ENCODE results near the gene PSMA7.
A peak's percentile ranks its signal among the peaks of the same experiment; 100 is the strongest.

Gene PSMA7

DNA sequence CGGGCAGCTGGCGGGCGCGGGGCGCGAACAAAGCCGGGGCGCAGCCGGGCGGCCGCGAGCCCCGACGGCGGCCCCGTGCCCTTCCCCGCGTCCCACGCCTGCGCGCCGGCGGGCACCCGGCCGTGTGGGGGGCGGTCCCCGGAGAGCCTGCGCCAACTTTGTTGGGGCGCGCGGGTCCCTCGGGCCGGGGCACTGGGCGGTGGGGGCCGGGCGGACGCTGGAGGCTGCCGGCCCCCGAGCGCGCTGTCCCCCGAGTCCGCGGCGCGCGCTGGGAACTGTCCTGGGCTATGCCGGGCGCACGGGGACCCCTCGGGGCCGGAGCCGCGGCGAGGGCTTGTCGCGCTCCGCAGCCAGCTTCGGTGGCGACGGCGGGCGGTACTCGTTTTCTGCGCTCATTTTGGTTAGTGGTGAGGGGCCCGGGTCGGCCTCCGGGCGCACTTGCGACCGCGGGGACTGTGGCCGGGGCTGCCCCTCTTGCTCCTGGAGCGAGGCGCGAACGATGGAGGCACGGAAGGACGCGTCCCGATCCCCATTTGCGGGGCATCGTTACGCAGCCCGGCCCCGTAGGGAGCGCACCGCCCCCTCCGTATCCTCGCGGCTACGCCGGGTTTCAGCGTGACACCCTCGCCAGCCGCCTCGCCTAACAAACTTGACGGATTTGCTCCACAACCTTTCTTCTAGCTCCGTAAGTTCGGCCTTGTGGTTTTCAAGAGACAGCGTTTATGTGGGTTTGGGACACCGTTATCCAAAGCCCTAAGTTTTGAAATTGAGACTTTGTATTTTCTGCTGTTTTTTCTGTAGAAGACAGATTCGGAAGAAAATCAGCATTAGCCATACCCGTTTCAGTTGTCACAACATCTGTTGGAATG lies 997 bp upstream of the PSMA7 start:
- Histone ChIP-seq H3K4me1 (ENCODE audit: control insufficient read depth, insufficient read depth, low read length) (peaks cover 49% of the 10 kb centered on the region), H3K27me3 (ENCODE audit: control insufficient read depth in 1 of 2, insufficient read depth in 2 of 2, low read length in 2 of 2) (no peaks in the 10 kb centered on the region), H3K9ac (ENCODE audit: low read length in 2 of 2) (peak overlapping the region; percentile 49 to 68), H3K27ac (ENCODE audit: low read length) (peak overlapping the region; percentile 80), H3K4me3 (ENCODE audit: low read length in 2 of 2) (peak overlapping the region; percentile 74 to 80), H3K36me3 (ENCODE audit: control insufficient read depth in 2 of 2, insufficient read depth in 2 of 2, low read length in 2 of 2) (peaks cover 10 to 12% of the 10 kb centered on the region in 2 donors), H3K9me3 (ENCODE audit: control insufficient read depth in 2 of 2, low read length in 2 of 2) (no peaks in the 10 kb centered on the region)

DNA sequence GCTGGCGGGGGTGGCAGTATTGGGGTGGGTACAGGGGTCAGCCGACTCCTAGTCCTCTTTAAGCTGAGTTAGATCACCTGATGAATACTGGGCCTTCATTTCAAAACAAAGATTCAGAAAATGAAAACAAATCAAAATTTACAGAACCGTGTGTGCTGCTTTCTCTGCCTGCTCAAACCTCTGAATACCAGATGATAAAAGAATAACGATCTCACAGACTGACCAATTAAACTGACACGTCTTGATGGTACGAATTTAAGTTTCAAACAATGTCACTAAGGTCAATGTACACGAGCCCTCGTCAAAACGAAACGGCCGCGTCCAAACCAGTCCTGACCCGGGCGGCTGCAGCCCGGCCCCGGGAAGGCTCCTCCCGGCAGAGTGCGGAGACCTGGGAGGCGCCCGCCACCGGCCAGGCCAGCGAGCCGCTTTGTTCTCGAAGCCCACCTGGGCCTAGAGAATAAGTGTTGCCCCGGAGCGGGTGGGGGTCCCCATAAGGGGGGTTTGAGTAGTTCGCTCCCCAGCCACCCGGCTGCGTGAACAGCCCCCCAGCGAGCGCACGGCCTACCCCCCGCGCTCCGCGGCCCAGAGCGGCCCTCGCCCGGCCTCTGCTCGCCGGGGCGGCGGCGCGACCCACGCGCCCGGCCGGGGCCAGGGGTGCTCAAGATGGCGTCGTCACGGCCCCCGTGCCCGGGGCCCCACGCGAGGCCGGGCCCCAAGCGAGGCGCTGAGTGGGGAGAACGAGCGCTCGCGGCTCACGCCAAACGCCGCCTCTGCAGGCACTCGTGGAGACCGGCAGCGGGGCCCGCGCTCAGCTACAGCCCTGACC lies 728 bp downstream of the PSMA7 start:
- Histone ChIP-seq H3K27ac (ENCODE audit: low read length) (peak overlapping the region; percentile 46), H3K36me3 (ENCODE audit: control insufficient read depth in 2 of 2, insufficient read depth in 2 of 2, low read length in 2 of 2) (peaks cover 24 to 27% of the 10 kb centered on the region in 2 donors), H3K9me3 (ENCODE audit: control insufficient read depth in 2 of 2, low read length in 2 of 2) (no peaks in the 10 kb centered on the region), H3K9ac (ENCODE audit: low read length in 2 of 2) (peak overlapping the region; percentile 63 to 76), H3K4me3 (ENCODE audit: low read length in 2 of 2) (peak overlapping the region; percentile 67 to 80), H3K27me3 (ENCODE audit: control insufficient read depth in 1 of 2, insufficient read depth in 2 of 2, low read length in 2 of 2) (no peaks in the 10 kb centered on the region), H3K4me1 (ENCODE audit: control insufficient read depth, insufficient read depth, low read length) (peaks cover 43% of the 10 kb centered on the region)

DNA sequence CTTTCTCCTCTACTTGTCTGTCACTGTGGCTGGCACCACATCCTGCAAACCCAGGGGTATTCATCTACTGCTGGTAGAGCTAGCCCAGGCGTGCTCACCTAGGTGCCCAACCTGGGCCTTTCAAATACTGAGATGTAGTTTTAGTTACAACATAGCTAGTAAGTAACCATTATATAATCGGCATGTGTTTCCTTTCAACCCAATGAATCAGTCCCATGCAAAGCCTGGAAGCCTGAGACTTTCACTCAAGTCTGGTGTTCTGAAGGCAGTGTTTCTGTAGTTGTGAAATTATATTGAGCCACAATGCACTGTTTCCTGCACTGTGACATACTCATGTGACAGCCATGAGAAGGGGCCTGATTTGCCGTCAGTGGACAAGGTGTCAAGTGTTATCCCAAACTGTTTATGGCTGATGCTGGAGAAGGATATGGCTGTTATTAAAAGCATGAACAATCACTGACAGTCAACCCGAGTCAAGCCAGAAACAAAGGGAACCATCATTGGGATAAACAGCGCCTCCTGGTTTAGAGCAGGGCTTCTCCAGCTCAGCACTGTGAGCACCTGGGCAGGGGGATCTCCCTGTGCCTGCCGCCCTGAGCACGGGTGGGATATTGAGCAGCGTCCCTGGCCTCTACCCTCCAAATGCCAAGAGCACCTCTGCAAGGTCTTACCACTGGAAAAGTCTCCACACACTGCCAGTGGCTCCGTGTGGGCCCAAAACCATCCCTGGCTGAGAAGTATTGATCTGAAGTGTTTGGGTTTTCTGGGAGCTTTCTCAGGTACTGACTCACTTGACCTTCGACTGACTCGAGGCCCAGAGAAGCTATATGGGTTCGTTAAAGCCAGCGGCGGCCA lies 1.6 kb downstream of the PSMA7 start:
- Histone ChIP-seq H3K4me1 (ENCODE audit: control insufficient read depth, insufficient read depth, low read length) (peaks cover 39% of the 10 kb centered on the region), H3K9me3 (ENCODE audit: control insufficient read depth in 2 of 2, low read length in 2 of 2) (no peaks in the 10 kb centered on the region), H3K9ac (ENCODE audit: low read length in 2 of 2) (peak overlapping the region; percentile 63 to 76), H3K27ac (ENCODE audit: low read length) (peak overlapping the region; percentile 46), H3K4me3 (ENCODE audit: low read length in 2 of 2) (peak overlapping the region; percentile 67 to 80), H3K27me3 (ENCODE audit: control insufficient read depth in 1 of 2, insufficient read depth in 2 of 2, low read length in 2 of 2) (no peaks in the 10 kb centered on the region), H3K36me3 (ENCODE audit: control insufficient read depth in 2 of 2, insufficient read depth in 2 of 2, low read length in 2 of 2) (peaks cover 31 to 33% of the 10 kb centered on the region in 2 donors)

DNA sequence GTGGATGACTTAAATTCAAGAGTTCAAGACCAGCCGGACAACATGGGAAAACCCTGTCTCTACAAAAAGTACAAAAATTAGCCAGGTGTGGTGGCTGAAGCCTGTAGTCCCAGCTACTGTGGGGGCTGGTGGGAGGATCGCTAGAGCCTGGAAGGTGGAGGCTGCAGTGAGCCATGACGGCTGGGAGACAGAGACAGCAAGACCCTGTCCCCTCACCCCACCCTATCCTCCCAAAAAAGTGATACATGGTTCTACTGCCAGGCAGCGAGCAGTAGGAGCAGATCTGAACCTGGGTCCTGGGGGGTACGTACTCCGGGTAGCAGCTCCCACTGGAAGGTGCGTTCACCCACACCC lies 2.2 kb downstream of the PSMA7 start:
- peak overlapping the region; percentile 46 for H3K27ac ChIP-seq (ENCODE audit: low read length)

DNA sequence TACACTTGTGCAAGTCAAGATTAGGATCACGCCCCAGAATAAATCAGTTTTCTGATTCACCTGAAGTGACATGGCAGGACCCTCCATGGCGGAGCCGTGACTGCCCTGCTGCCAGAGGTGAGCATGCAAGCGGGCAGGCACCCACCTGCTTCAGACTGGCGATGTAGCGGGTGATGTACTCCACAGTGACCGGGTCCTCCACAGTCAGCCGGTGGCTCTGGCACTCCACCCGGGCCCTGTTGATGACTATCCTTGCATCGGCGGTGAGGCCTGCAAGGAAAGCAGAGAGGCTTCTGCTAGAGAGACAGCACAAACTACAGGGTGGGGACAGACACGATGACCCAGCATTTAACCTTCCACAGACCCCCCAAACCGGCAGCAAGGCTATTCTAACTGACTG lies 3.6 kb downstream of the PSMA7 start:
- Histone ChIP-seq H3K27ac (ENCODE audit: low read length) (no peak overlapping the region), H3K9ac (ENCODE audit: low read length in 2 of 2) (no peak overlapping the region), H3K36me3 (ENCODE audit: control insufficient read depth in 2 of 2, insufficient read depth in 2 of 2, low read length in 2 of 2) (peaks cover 42 to 46% of the 10 kb centered on the region in 2 donors), H3K4me3 (ENCODE audit: low read length in 2 of 2) (no peak overlapping the region), H3K4me1 (ENCODE audit: control insufficient read depth, insufficient read depth, low read length) (peaks cover 27% of the 10 kb centered on the region), H3K27me3 (ENCODE audit: control insufficient read depth in 1 of 2, insufficient read depth in 2 of 2, low read length in 2 of 2) (no peaks in the 10 kb centered on the region), H3K9me3 (ENCODE audit: control insufficient read depth in 2 of 2, low read length in 2 of 2) (no peaks in the 10 kb centered on the region)

More for the DNA sequence above, 2.2 kb downstream of the PSMA7 start:
- Histone ChIP-seq H3K9me3 (ENCODE audit: control insufficient read depth in 2 of 2, low read length in 2 of 2) (no peaks in the 10 kb centered on the region), H3K9ac (ENCODE audit: low read length in 2 of 2) (peak overlapping the region in 1 of 2 donors; percentile 63), H3K4me1 (ENCODE audit: control insufficient read depth, insufficient read depth, low read length) (peaks cover 38% of the 10 kb centered on the region), H3K27me3 (ENCODE audit: control insufficient read depth in 1 of 2, insufficient read depth in 2 of 2, low read length in 2 of 2) (no peaks in the 10 kb centered on the region), H3K36me3 (ENCODE audit: control insufficient read depth in 2 of 2, insufficient read depth in 2 of 2, low read length in 2 of 2) (peaks cover 34 to 38% of the 10 kb centered on the region in 2 donors), H3K4me3 (ENCODE audit: low read length in 2 of 2) (peak overlapping the region in 1 of 2 donors; percentile 80)

DNA sequence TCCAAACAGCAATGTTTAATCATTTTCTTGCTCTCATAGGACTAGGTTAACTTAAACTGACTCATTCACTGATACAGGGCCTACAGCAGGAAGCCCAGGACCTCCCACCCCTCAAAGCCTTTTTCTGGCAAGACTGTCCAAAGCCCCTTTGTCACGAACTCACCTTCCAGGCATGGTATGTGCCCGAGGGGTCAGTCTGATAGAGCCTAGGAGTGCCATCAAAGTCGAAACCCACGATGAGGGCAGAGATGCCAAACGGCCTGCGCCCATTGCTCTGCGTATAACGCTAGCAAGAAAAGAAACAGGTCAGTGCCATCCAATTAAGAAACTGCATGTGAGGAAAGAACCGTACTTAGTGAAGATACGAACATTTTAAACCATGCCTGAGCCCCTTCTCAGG lies 4.3 kb downstream of the PSMA7 start:
- Histone ChIP-seq H3K4me3 (ENCODE audit: low read length in 2 of 2) (no peak overlapping the region), H3K9me3 (ENCODE audit: control insufficient read depth in 2 of 2, low read length in 2 of 2) (no peaks in the 10 kb centered on the region), H3K27ac (ENCODE audit: low read length) (no peak overlapping the region), H3K9ac (ENCODE audit: low read length in 2 of 2) (no peak overlapping the region), H3K36me3 (ENCODE audit: control insufficient read depth in 2 of 2, insufficient read depth in 2 of 2, low read length in 2 of 2) (peaks cover 47 to 49% of the 10 kb centered on the region in 2 donors), H3K4me1 (ENCODE audit: control insufficient read depth, insufficient read depth, low read length) (peaks cover 26% of the 10 kb centered on the region), H3K27me3 (ENCODE audit: control insufficient read depth in 1 of 2, insufficient read depth in 2 of 2, low read length in 2 of 2) (no peaks in the 10 kb centered on the region)

DNA sequence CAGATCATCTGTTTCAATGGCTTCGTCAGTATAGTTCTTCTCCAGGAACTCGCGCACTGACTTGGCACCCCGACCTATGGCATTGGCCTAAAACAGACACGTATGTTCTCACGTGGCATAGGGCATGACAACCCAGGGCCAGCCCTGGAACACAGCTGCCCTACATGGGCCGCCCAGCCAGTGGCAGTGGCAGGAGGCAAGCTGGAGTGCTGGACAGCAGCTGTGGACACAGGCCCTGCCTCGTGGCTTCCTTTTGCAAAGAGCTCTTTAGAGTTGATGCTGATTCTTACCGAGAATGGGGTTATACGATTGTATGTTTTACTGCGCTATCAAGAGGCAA lies 5.0 kb downstream of the PSMA7 start:
- H3K27me3 ChIP-seq (ENCODE audit: control insufficient read depth in 1 of 2, insufficient read depth in 2 of 2, low read length in 2 of 2): no peaks in the 10 kb centered on the region
- H3K36me3 ChIP-seq (ENCODE audit: control insufficient read depth in 2 of 2, insufficient read depth in 2 of 2, low read length in 2 of 2): peaks cover 52 to 54% of the 10 kb centered on the region in 2 donors
- peaks cover 29% of the 10 kb centered on the region for H3K4me1 ChIP-seq (ENCODE audit: control insufficient read depth, insufficient read depth, low read length)
- H3K4me3 ChIP-seq (ENCODE audit: low read length in 2 of 2): no peak overlapping the region
- H3K9me3 ChIP-seq (ENCODE audit: control insufficient read depth in 2 of 2, low read length in 2 of 2): no peaks in the 10 kb centered on the region
- H3K9ac ChIP-seq (ENCODE audit: low read length in 2 of 2): no peak overlapping the region
- no peak overlapping the region for H3K27ac ChIP-seq (ENCODE audit: low read length)

DNA sequence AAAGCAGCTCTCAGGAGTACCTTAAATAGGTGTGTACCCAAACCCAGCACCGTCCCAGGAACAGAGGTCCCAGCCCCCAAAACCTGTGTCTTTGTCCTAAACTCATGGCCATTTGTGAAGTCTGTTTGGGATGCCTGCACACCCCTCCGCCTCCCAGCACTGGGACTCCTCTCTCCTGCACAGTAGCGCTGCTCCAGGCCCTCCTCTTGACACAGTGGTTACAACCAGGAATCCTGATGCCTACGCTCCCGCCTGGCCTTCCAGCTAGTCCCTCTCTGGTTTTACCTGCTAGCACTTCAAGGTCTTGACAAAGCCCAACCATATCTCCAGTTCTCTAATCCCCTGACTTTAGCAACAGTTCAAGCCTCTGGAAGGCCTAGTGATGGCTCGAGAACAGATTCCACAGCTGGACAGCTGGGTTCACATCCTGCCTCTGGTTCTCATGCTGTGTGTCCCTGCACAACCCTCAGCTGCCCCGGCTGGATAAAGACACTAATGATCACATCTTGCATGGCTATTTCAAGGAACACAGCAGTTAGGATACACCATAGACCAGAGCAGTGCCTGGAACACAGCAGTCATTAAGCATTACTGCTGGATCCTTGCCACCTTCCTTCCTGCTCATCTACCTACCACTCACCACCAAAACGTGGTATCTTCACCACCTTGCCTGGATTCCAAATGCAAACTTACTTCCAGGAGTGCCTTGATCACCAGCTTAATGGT lies 5.6 kb downstream of the PSMA7 start:
- no peaks in the 10 kb centered on the region for H3K9me3 ChIP-seq (ENCODE audit: control insufficient read depth in 2 of 2, low read length in 2 of 2)
- H3K4me3 ChIP-seq (ENCODE audit: low read length in 2 of 2): no peak overlapping the region
- H3K27ac ChIP-seq (ENCODE audit: low read length): no peak overlapping the region
- H3K27me3 ChIP-seq (ENCODE audit: control insufficient read depth in 1 of 2, insufficient read depth in 2 of 2, low read length in 2 of 2): no peaks in the 10 kb centered on the region
- H3K36me3 ChIP-seq (ENCODE audit: control insufficient read depth in 2 of 2, insufficient read depth in 2 of 2, low read length in 2 of 2): peaks cover 55 to 60% of the 10 kb centered on the region in 2 donors
- H3K4me1 ChIP-seq (ENCODE audit: control insufficient read depth, insufficient read depth, low read length): peaks cover 29% of the 10 kb centered on the region
- H3K9ac ChIP-seq (ENCODE audit: low read length in 2 of 2): no peak overlapping the region

DNA sequence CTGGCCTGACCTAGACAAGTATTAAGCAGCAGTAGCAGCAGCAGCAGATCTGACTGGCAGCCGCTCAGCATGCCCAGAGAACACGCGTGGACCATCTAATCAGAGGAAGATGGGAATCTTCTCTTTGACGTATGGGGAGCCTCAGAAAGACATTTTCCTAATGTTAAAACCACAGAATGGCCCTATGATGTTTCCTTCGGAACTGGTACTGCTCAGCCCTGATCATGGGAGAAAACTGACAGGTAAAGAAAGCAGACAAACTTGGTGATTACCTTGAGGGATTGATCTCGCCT lies 6.2 kb downstream of the PSMA7 start:
- H3K36me3 ChIP-seq (ENCODE audit: control insufficient read depth in 2 of 2, insufficient read depth in 2 of 2, low read length in 2 of 2): peaks cover 61 to 65% of the 10 kb centered on the region in 2 donors
- no peak overlapping the region for H3K27ac ChIP-seq (ENCODE audit: low read length)
- H3K9ac ChIP-seq (ENCODE audit: low read length in 2 of 2): no peak overlapping the region
- no peak overlapping the region for H3K4me3 ChIP-seq (ENCODE audit: low read length in 2 of 2)
- peaks cover 26% of the 10 kb centered on the region for H3K4me1 ChIP-seq (ENCODE audit: control insufficient read depth, insufficient read depth, low read length)
- no peaks in the 10 kb centered on the region for H3K9me3 ChIP-seq (ENCODE audit: control insufficient read depth in 2 of 2, low read length in 2 of 2)
- no peaks in the 10 kb centered on the region for H3K27me3 ChIP-seq (ENCODE audit: control insufficient read depth in 1 of 2, insufficient read depth in 2 of 2, low read length in 2 of 2)
